Measurements from ENCODE around the gene HPCA. TPM values are rescaled to one million over a fixed set of nuclear protein-coding genes. Genes with fewer than 3 reads are reported as not detected.
A peak's percentile ranks its signal among the peaks of the same experiment; 100 is the strongest.

HPCA gene
- total RNA-seq, 2 donors from 2014 or later: not detected

- TF ChIP-seq CTCF (IDR thresholded peaks at IDR 0.05): no peak
- no peak for DNase-seq (ENCODE audit: low spot score)
These were observed 17.4 kb upstream of the HPCA start for GRCh38 chr1:32868806-32869455.

GRCh38 chr1:32869923-32870614 lies 16.2 kb upstream of the HPCA start:
- ATAC-seq (ENCODE audit: insufficient number of reproducible peaks, low FRiP score, low read depth): no peak
- no peak for TF ChIP-seq CTCF (IDR thresholded peaks at IDR 0.05)

More at GRCh38 chr1:32868806-32869455, 17.4 kb upstream of the HPCA start:
- H3K36me3 ChIP-seq: no peaks in the 10 kb centered on the region
- H3K27me3 ChIP-seq (replicated peaks; ENCODE audit: insufficient read depth): no peaks in the 10 kb centered on the region
- no peak overlapping the region for H3K4me3 ChIP-seq
- H3K9me3 ChIP-seq: no peaks in the 10 kb centered on the region
- H3K27ac ChIP-seq: peak overlapping the region in 1 of 2 donors; percentile 53
- no peak for ATAC-seq (ENCODE audit: insufficient number of reproducible peaks, low FRiP score, low read depth)
- H3K4me1 ChIP-seq (ENCODE audit: control insufficient read depth in 1 of 2, low read depth in 2 of 2): peaks cover 22 to 68% of the 10 kb centered on the region in 2 donors

GRCh38 chr1:32870615-32871363 lies 15.5 kb upstream of the HPCA start, which contains the start of gene FNDC5:
FNDC5 (minus strand) TSS chr1:32870912.
- no peak for TF ChIP-seq CTCF (IDR thresholded peaks at IDR 0.05)
- peaks cover 6 to 50% of the 10 kb centered on the region in 2 donors for H3K4me1 ChIP-seq (ENCODE audit: control insufficient read depth in 1 of 2, low read depth in 2 of 2)
- no peak for ATAC-seq (ENCODE audit: insufficient number of reproducible peaks, low FRiP score, low read depth)
- no peaks in the 10 kb centered on the region for H3K27me3 ChIP-seq (replicated peaks; ENCODE audit: insufficient read depth)
- peak within 1 kb of the TSS; percentile 75 for H3K4me3 ChIP-seq
- H3K9me3 ChIP-seq: no peaks in the 10 kb centered on the region
- peak within 1 kb of the TSS; percentile 42 to 53 for H3K27ac ChIP-seq
- no peaks in the 10 kb centered on the region for H3K36me3 ChIP-seq
- DNase-seq (ENCODE audit: low spot score): no peak

More at GRCh38 chr1:32869923-32870614, 16.2 kb upstream of the HPCA start:
- H3K9me3 ChIP-seq: no peaks in the 10 kb centered on the region
- no peaks in the 10 kb centered on the region for H3K27me3 ChIP-seq (replicated peaks; ENCODE audit: insufficient read depth)
- no peak for DNase-seq (ENCODE audit: low spot score)
- peaks cover 13 to 56% of the 10 kb centered on the region in 2 donors for H3K4me1 ChIP-seq (ENCODE audit: control insufficient read depth in 1 of 2, low read depth in 2 of 2)
- no peaks in the 10 kb centered on the region for H3K36me3 ChIP-seq
- peak overlapping the region; percentile 69 for H3K4me3 ChIP-seq
- peak overlapping the region; percentile 42 to 53 for H3K27ac ChIP-seq

- H3K36me3 ChIP-seq: no peaks in the 10 kb centered on the region
- H3K4me1 ChIP-seq (ENCODE audit: control insufficient read depth in 1 of 2, low read depth in 2 of 2): peaks cover 6 to 42% of the 10 kb centered on the region in 2 donors
- no peak for TF ChIP-seq CTCF (IDR thresholded peaks at IDR 0.05)
- ATAC-seq (ENCODE audit: insufficient number of reproducible peaks, low FRiP score, low read depth) (no peak), DNase-seq (ENCODE audit: low spot score) (no peak)
- H3K27me3 ChIP-seq (replicated peaks; ENCODE audit: insufficient read depth): no peaks in the 10 kb centered on the region
- no peaks in the 10 kb centered on the region for H3K9me3 ChIP-seq
- H3K4me3 ChIP-seq: peak overlapping the region; percentile 75
- peak overlapping the region in 1 of 2 donors; percentile 44 for H3K27ac ChIP-seq
These were observed 14.7 kb upstream of the HPCA start for GRCh38 chr1:32871364-32872191.

Measured in thoracic aorta (tissue), 2 donors.